GM23248 (cell line): Measurements from ENCODE around the gene THADA. TPM values are rescaled to one million over a fixed set of nuclear protein-coding genes. Genes with fewer than 3 reads are reported as not detected.

Experiments used
- DNase-seq: peaks from one replicate; pipeline ENCODE4 v3.0.0-alpha.2; 2015
- H2AFZ ChIP-seq: fragments of 200-600 bp; sonication (generic); 2 replicates; pipeline ENCODE4 v1.6.1; 2016; ENCODE audit warnings: antibody characterized with exemption
- H3F3A ChIP-seq: fragments of 200-600 bp; sonication (generic); 2 replicates; pipeline ENCODE4 v1.6.1; 2016; ENCODE audit warnings: mild to moderate bottlenecking, antibody characterized with exemption, mixed run types; ENCODE audit not compliant: insufficient read depth
- H3K27ac ChIP-seq: fragments of 200-600 bp; sonication (generic); 2 replicates; pipeline ENCODE4 v1.5.1; 2016; ENCODE audit warnings: mild to moderate bottlenecking
- H3K27me3 ChIP-seq: fragments of 200-600 bp; sonication (generic); replicated peaks from 2 replicates; pipeline ENCODE4 v1.6.1; 2016; ENCODE audit warnings: mild to moderate bottlenecking; ENCODE audit not compliant: insufficient read depth
- H3K36me3 ChIP-seq: fragments of 200-600 bp; sonication (generic); 2 replicates; pipeline ENCODE4 v1.6.1; 2016; ENCODE audit warnings: low read depth, mild to moderate bottlenecking
- H3K4me1 ChIP-seq: fragments of 200-600 bp; sonication (generic); 2 replicates; pipeline ENCODE4 v1.6.1; 2016; ENCODE audit warnings: mild to moderate bottlenecking; ENCODE audit not compliant: insufficient read depth
- H3K4me2 ChIP-seq: fragments of 200-600 bp; sonication (generic); one replicate; pipeline ENCODE4 v1.6.1; 2016; ENCODE audit warnings: mild to moderate bottlenecking; ENCODE audit not compliant: unreplicated experiment
- H3K4me3 ChIP-seq: fragments of 200-600 bp; sonication (generic); 2 replicates; pipeline ENCODE4 v1.5.1; 2016; ENCODE audit warnings: mild to moderate bottlenecking
- H3K79me2 ChIP-seq: fragments of 200-600 bp; sonication (generic); 2 replicates; pipeline ENCODE4 v1.6.1; 2016; ENCODE audit warnings: mild to moderate bottlenecking; ENCODE audit not compliant: insufficient read depth
- H3K9ac ChIP-seq: fragments of 200-600 bp; sonication (generic); 2 replicates; pipeline ENCODE4 v1.6.1; 2016; ENCODE audit warnings: mild to moderate bottlenecking
- H3K9me2 ChIP-seq: fragments of 200-600 bp; sonication (generic); 2 replicates; pipeline ENCODE4 v1.6.1; 2016; ENCODE audit warnings: mixed run types, mild to moderate bottlenecking, moderate library complexity; ENCODE audit not compliant: insufficient read depth
- H3K9me3 ChIP-seq: fragments of 200-600 bp; sonication (generic); one replicate; pipeline ENCODE4 v1.6.1; 2017; ENCODE audit warnings: low read depth
- H4K20me1 ChIP-seq: fragments of 200-600 bp; sonication (generic); 2 replicates; pipeline ENCODE4 v1.6.0; 2016; ENCODE audit not compliant: insufficient read depth
- EZH2 ChIP-seq: fragments of 200-600 bp; sonication (generic); IDR thresholded peaks from 2 replicates; pipeline ENCODE4 v1.6.1; 2018; ENCODE audit warnings: antibody characterized with exemption, mild to moderate bottlenecking; ENCODE audit not compliant: insufficient read depth, poor library complexity, severe bottlenecking
- EZH2phosphoT487 ChIP-seq: fragments of 200-600 bp; sonication (generic); IDR thresholded peaks from 2 replicates; pipeline ENCODE4 v1.6.1; 2018; ENCODE audit warnings: antibody characterized with exemption, moderate library complexity, mild to moderate bottlenecking, low read depth; ENCODE audit not compliant: insufficient read depth
- whole genome bisulfite sequencing, 2 experiments: methylation state at CpG; one replicate each; pipeline ENCODE4 v1.1.6; 2015 to 2017; ENCODE audit warnings: low lambda C conversion rate in 2 of 2, low coverage in 1 of 2; ENCODE audit errors: missing lambda C conversion rate in 2 of 2; 5-methylcytosine and 5-hydroxymethylcytosine counted together
- in situ Hi-C: fragments of 300-500 bp; cut with MboI; formaldehyde crosslinking; loops from 2 replicates; pipeline ENCODE4 v1.15.0; 2020
- polyA plus RNA-seq: library from polyadenylated mRNA; unstranded; fragments of >200 nt; fragmentation: Nextera tagmentation; extraction: Ambion mirVana; gene quantifications from 2 replicates; pipeline ENCODE4 v1.2.1, GENCODE V29; 2016
- total RNA-seq: library from RNA; depleted of rRNA; stranded (reverse); fragments of >200 nt; shearing (Covaris generic); gene quantifications from 2 replicates; pipeline ENCODE4 v1.2.3, GENCODE V29; 2014

The THADA gene
- total and polyA plus RNA-seq, 2 experiments from 2014 or later, result 14.1 to 15.8 TPM

- H3K36me3 ChIP-seq, result no peaks in the 10 kb centered on the region
- no peaks in the 10 kb centered on the region for H3K27me3 ChIP-seq
- peak overlapping the region; percentile 9 for H3K4me2 ChIP-seq
- in situ Hi-C loops, result no loop called here
- H3K27ac ChIP-seq, result 0 out of 2 replicates have a peak overlapping the region, but pooled peaks have one; percentile 4
- peaks cover 74% of the 10 kb centered on the region for H3F3A ChIP-seq
- H3K9me3 ChIP-seq, result no peaks in the 10 kb centered on the region
- peaks cover 88% of the 10 kb centered on the region for H3K4me1 ChIP-seq
- no peak overlapping the region for H2AFZ ChIP-seq
- no peaks in the 10 kb centered on the region for H4K20me1 ChIP-seq
- no peaks in the 10 kb centered on the region for H3K79me2 ChIP-seq
- DNase-seq, result peak; percentile 74
- no peak overlapping the region for H3K4me3 ChIP-seq
- TF ChIP-seq EZH2, result no peak
- TF ChIP-seq EZH2phosphoT487, result no peak
- 57 to 74% methylated on average over 1 of the region's 1 CpG for WGBS, 2 experiments
- H3K9ac ChIP-seq, result no peak overlapping the region
- no peaks in the 10 kb centered on the region for H3K9me2 ChIP-seq
Observed at GRCh38 chr2:43459446-43460173, 136.2 kb downstream of the THADA start.

DNA sequence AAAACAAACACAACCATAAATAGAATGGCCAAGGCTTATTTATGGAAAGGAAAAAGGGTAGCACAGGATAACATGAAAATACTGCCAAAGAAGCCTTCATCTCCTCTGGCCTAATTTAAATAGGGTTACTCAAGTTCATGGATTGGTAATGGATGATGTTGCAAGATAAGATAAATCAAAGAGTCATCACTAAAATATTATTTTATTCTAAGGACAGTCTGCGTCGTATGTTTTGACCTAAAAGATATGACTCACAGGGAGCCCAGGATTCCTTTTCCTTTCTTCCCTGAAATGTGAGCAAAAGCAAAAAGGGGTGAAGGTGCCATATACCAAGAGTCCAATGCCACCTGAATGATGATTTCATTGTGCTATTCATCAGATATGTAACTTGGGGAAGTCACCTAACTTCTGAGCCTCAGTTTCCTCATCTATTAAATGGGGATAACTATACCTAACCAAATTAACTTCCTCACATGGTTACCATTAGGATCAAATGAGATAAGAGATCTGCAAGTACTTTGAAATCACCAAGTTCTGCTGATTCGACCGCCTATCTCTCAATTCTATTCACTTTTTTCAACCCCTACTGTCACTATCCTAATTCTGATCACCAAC lies 137.7 kb downstream of the THADA start:
- peak overlapping the region; percentile 43 for H3K4me2 ChIP-seq
- peaks cover 77% of the 10 kb centered on the region for H3K4me1 ChIP-seq
- H3K9me2 ChIP-seq, result no peaks in the 10 kb centered on the region
- H3K9ac ChIP-seq, result no peak overlapping the region; the same call in 1 of the 2 replicates
- in situ Hi-C loops, result no loop called here
- no peaks in the 10 kb centered on the region for H3K27me3 ChIP-seq
- no peak overlapping the region for H2AFZ ChIP-seq
- DNase-seq, result peak; percentile 88
- no peaks in the 10 kb centered on the region for H3K79me2 ChIP-seq
- TF ChIP-seq EZH2phosphoT487, result no peak
- no peak for TF ChIP-seq EZH2
- H3K9me3 ChIP-seq, result no peaks in the 10 kb centered on the region
- WGBS, 2 experiments, result 46 to 47% methylated on average over 4 of the region's 4 CpGs
- no peaks in the 10 kb centered on the region for H3K36me3 ChIP-seq
- no peak overlapping the region for H3K4me3 ChIP-seq
- peaks cover 63% of the 10 kb centered on the region for H3F3A ChIP-seq
- H3K27ac ChIP-seq, result peak overlapping the region; percentile 54
- no peaks in the 10 kb centered on the region for H4K20me1 ChIP-seq

DNA sequence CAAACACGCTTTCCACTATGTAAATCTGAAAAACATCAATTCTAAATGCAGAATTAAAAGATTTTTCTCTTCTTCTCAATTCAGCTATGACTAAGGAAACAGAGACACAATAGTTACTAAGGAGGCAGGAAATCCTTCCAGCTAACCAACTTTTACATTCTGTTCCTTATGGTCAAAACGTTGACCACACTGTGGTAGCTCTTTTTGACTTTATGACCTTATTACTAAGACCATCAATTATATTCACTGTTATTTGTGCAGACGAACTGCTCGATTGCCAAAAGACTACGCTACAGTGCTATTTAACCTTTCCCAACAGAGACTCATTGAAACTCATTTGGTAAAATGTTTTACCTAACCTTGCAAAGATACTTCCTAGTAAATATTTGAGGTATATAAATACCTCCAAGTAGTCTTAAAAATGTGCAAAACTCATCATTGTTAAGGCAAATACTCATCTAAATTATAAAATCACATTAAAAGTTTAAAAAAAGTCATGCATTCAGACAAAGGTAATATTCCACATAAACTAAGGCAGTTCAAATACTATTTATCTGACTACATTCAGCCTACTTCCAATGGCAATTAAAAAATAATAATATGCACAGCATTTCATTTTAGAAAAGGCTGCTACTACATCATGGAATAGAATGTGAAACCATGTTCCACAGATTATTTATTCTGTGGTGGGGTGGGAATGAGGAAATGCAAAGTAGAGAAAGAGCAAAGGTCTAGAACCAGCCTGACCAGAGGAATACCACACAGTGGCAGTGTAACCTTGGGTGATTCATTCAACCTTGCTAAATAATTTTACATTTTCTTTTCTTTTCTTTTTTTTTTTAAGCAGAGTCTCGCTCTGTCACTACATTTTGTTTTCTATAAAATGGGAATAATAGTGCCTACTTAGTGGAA lies 139.9 kb downstream of the THADA start:
- no peak for TF ChIP-seq EZH2
- TF ChIP-seq EZH2phosphoT487, result no peak
- H3K4me3 ChIP-seq, result no peak overlapping the region
- H3K4me1 ChIP-seq, result peaks cover 76% of the 10 kb centered on the region
- 37 to 42% methylated on average over 6 of the region's 6 CpGs for WGBS, 2 experiments
- no peaks in the 10 kb centered on the region for H3K36me3 ChIP-seq
- H2AFZ ChIP-seq, result no peak overlapping the region
- H3K9me3 ChIP-seq, result no peaks in the 10 kb centered on the region
- no peaks in the 10 kb centered on the region for H3K9me2 ChIP-seq
- peak; percentile 60 for DNase-seq
- H3K9ac ChIP-seq, result no peak overlapping the region
- in situ Hi-C loops, result no loop called here
- no peaks in the 10 kb centered on the region for H3K79me2 ChIP-seq
- H4K20me1 ChIP-seq, result no peaks in the 10 kb centered on the region
- H3K27me3 ChIP-seq, result no peaks in the 10 kb centered on the region
- peaks cover 64% of the 10 kb centered on the region for H3F3A ChIP-seq
- H3K27ac ChIP-seq, result no peak overlapping the region
- H3K4me2 ChIP-seq, result peak overlapping the region; percentile 13

- Histone ChIP-seq H2AFZ (no peak overlapping the region), H3K9me2 (no peaks in the 10 kb centered on the region), H3K4me3 (no peak overlapping the region), H3K9ac (no peak overlapping the region), H3K4me1 (peaks cover 69% of the 10 kb centered on the region), H3F3A (peaks cover 58% of the 10 kb centered on the region), H4K20me1 (no peaks in the 10 kb centered on the region), H3K27me3 (no peaks in the 10 kb centered on the region), H3K9me3 (no peaks in the 10 kb centered on the region), H3K36me3 (no peaks in the 10 kb centered on the region), H3K79me2 (no peaks in the 10 kb centered on the region), H3K27ac (no peak overlapping the region), H3K4me2 (peak overlapping the region; percentile 13)
- in situ Hi-C loops, result no loop called here
- TF ChIP-seq EZH2phosphoT487 (no peak), EZH2 (no peak)
- 86 to 89% methylated on average over 5 of the region's 5 CpGs for WGBS, 2 experiments
- DNase-seq, result no peak
Observed at GRCh38 chr2:43455296-43455695, 140.5 kb downstream of the THADA start.
